Heart left ventricle (tissue), 16 donors: ENCODE measurements around the gene BMP8A. TPM values are rescaled to one million over a fixed set of nuclear protein-coding genes. Genes with fewer than 3 reads are reported as not detected.
"Not testable (repeated sequence)": the region's sequence is repeated elsewhere in the genome, so short reads cannot be mapped to it uniquely, and the experiment has no call there.

Experiments
- ATAC-seq, 4 donors: fragments of 200-7000 bp; cut with Tn5 transposase; one replicate each; pipeline ENCODE4 v1.9.1; 2020 to 2022; ENCODE audit warnings: moderate library complexity in 4 of 4, mild to moderate bottlenecking in 3 of 4, moderate number of reproducible peaks in 1 of 4
- DNase-seq, 5 donors: peaks; one replicate each; pipeline ENCODE4 v3.0.0-alpha.2; 2020
- H3K27ac ChIP-seq, 12 donors: fragments of 200-600 bp; sonication (generic) in 4 of 12; one replicate each; pipeline versions ENCODE4 v1.5.0 to v1.8.0; 2016 to 2022; ENCODE audit warnings: mild to moderate bottlenecking in 2 of 12
- H3K27me3 ChIP-seq, 9 donors: fragments of 200-600 bp; sonication (generic) in 2 of 9; one replicate each; pipeline versions ENCODE4 v1.5.1 to v1.8.0; 2016 to 2022; ENCODE audit warnings: mild to moderate bottlenecking in 3 of 9
- H3K36me3 ChIP-seq, 9 donors: fragments of 200-600 bp; sonication (generic) in 2 of 9; one replicate each; pipeline versions ENCODE4 v1.5.0 to v1.8.0; 2018 to 2022; ENCODE audit warnings: mild to moderate bottlenecking in 2 of 9
- H3K4me1 ChIP-seq, 12 donors: fragments of 200-600 bp; sonication (generic) in 4 of 12; one replicate each; pipeline versions ENCODE4 v1.5.0 to v1.8.0; 2016 to 2022; ENCODE audit warnings: mild to moderate bottlenecking in 3 of 12
- H3K4me3 ChIP-seq, 12 donors: fragments of 200-600 bp; sonication (generic) in 4 of 12; one replicate each; pipeline versions ENCODE4 v1.5.0 to v1.8.0; 2017 to 2022; ENCODE audit warnings: mild to moderate bottlenecking in 9 of 12, moderate library complexity in 4 of 12
- H3K9me3 ChIP-seq, 12 donors: fragments of 200-600 bp; sonication (generic) in 4 of 12; one replicate each; pipeline versions ENCODE4 v1.5.0 to v1.8.0; 2016 to 2022; ENCODE audit warnings: mild to moderate bottlenecking in 1 of 12
- POLR2A ChIP-seq, 2 donors: fragments of 450-650 bp; IDR thresholded peaks; one replicate each; pipeline ENCODE4 v1.6.1; 2017; ENCODE audit warnings: antibody characterized with exemption in 2 of 2, mild to moderate bottlenecking in 2 of 2, moderate library complexity in 2 of 2
- WGBS, 4 donors: extraction: QIAGEN DNeasy Blood & Tissue Kit in 2 of 4; methylation state at CpG; one replicate each; pipeline versions ENCODE4 v1.1.5 to v1.1.7; 2013 to 2018; 5-methylcytosine and 5-hydroxymethylcytosine counted together
- intact Hi-C, 10 donors: fragments of 100-400 bp; cut with DNase I; formaldehyde crosslinking; loops; one replicate each; pipeline versions ENCODE4 v1.11.1 to v1.14.2; 2022
- polyA plus RNA-seq, 2 donors: library from polyadenylated mRNA; stranded (reverse); fragments of 200-250 nt; gene quantifications; one replicate each; pipeline ENCODE4 v1.2.3, GENCODE V29; 2013
- total RNA-seq, 9 donors: library from RNA; depleted of rRNA in 2 of 9; stranded (reverse); fragments of >200 nt in 2 of 9; fragmentation: NEBNext Ultra II Directional in 3 of 9; extraction: Animal tissue kit (Norgen Biotek cat#: 25700) in 3 of 9; gene quantifications; one replicate each; pipeline versions ENCODE4 v1.1.0 to v1.2.4, GENCODE V29; 2016 to 2023
- TF ChIP-seq, protein P1 (sequence below), 12 donors: fragments of 200-600 bp; sonication (generic) in 4 of 12; IDR thresholded peaks; one replicate each; pipeline versions ENCODE4 v1.5.0 to v1.8.0; 2018 to 2022; ENCODE audit warnings: antibody characterized with exemption in 12 of 12, mild to moderate bottlenecking in 5 of 12
- donor health status: ischemic (EF 13 %, LVEDD 7.1; RV severe dilation, severe dysfunction).
- donor health status: healthy with polysubstance abuse.
- donor health status: DM: no; HTN: yes; CAD: no.
- donor health status: DM: no; HTN: no; CAD: no.
- donor health status: ischemic (EF 25% LVEDD 6.9; RV normal size, moderate dysfunction).
- donor health status: ischemic (EF 25% LVEDD 5.7; RV mildly dilated, moderate dysfunction).
- donor health status: healthy.
- donor health status: DM: yes; HTN: yes; CAD: no.
- donor health status: ischemic (EF 35%, LVEDD 5.7; RV mildly dilated, moderate dysfunction).
- donor health status: nonischemic (EF 11% LVEDD 7.7; RV severe dilation, severe dysfunction).
- donor health status: DM: yes; HTN: yes; CAD: no.
- donor health status: PGD.
- donor health status: ischemic (EF 29% LVEDD 5.4; RV normal size, mild dysfunction).
- donor health status: nonischemic (EF 23%, LVEDD 6.1; RV moderate dilation, normal function).

Gene BMP8A
- total and polyA plus RNA-seq, 11 donors: 0.22 to 2.4 (median 0.60) TPM; not detected in 2

DNA sequence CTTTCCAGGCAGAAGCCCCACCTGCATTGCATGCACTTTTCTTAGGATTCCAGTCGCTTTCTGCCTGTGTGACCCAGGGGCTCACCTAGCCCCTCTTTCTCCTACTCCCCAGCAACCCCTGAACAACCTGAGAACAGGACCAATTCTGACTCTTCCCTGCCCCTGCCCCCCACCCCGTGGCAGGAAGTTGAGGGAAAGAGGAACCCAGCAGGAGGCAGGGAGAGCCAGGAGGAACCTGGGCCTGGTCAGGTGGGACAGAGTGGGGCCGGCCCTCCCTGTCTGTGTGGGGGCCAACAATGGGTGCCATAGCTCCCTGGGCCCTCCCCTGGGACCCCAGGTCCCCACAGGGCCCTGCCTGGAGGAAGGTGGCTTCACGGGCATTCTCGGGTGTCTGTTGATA is 6.1 kb downstream of the BMP8A start:
- Histone ChIP-seq H3K4me3 (no peak overlapping the region), H3K9me3 (peaks cover 0 to 6% (median 0%) of the 10 kb centered on the region in 12 donors), H3K36me3 (no peaks in the 10 kb centered on the region), H3K4me1 (peaks cover 0 to 17% (median 6%) of the 10 kb centered on the region in 12 donors), H3K27ac (peak overlapping the region in 3 of 12 donors; percentile 17 to 49 (median 22)), H3K27me3 (peaks cover 0 to 9% (median 5%) of the 10 kb centered on the region in 9 donors)
- ATAC-seq (no peak), DNase-seq (no peak)
- 70 to 86% (median 79%) methylated on average over 2 to 5 of the region's 5 CpGs for WGBS, 4 donors
- intact Hi-C loops: no loop called here
- no peak for TF ChIP-seq POLR2A (IDR thresholded peaks at IDR 0.05)
- TF ChIP-seq, protein P1, sequence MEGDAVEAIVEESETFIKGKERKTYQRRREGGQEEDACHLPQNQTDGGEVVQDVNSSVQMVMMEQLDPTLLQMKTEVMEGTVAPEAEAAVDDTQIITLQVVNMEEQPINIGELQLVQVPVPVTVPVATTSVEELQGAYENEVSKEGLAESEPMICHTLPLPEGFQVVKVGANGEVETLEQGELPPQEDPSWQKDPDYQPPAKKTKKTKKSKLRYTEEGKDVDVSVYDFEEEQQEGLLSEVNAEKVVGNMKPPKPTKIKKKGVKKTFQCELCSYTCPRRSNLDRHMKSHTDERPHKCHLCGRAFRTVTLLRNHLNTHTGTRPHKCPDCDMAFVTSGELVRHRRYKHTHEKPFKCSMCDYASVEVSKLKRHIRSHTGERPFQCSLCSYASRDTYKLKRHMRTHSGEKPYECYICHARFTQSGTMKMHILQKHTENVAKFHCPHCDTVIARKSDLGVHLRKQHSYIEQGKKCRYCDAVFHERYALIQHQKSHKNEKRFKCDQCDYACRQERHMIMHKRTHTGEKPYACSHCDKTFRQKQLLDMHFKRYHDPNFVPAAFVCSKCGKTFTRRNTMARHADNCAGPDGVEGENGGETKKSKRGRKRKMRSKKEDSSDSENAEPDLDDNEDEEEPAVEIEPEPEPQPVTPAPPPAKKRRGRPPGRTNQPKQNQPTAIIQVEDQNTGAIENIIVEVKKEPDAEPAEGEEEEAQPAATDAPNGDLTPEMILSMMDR (IDR thresholded peaks at IDR 0.05): no peak

- H3K27me3 ChIP-seq, H3K4me3 ChIP-seq, H3K36me3 ChIP-seq, intact Hi-C loops, H3K9me3 ChIP-seq: not testable (repeated sequence)
- 47 to 76% (median 71%) methylated on average over 3 to 9 of the region's 9 CpGs for WGBS, 4 donors
- peak in 2 of 4 donors; percentile 31 to 52 for ATAC-seq
- H3K4me1 ChIP-seq: peaks cover 0 to 17% (median 6%) of the 10 kb centered on the region in 12 donors
- peak in 1 of 5 donors; percentile 36 for DNase-seq
- peak overlapping the region in 3 of 12 donors; percentile 17 to 54 (median 22) for H3K27ac ChIP-seq
Observed at GRCh38 chr1:39498096-39498710, 6.8 kb downstream of the BMP8A start.

GRCh38 chr1:39498821-39499220 is 7.4 kb downstream of the BMP8A start:
- H3K4me3 ChIP-seq, DNase-seq, ATAC-seq, H3K9me3 ChIP-seq, H3K27me3 ChIP-seq, intact Hi-C loops, H3K36me3 ChIP-seq: not testable (repeated sequence)
- 87 to 98% (median 93%) methylated on average over 8 to 12 of the region's 15 CpGs for WGBS, 4 donors
- Histone ChIP-seq H3K4me1 (peaks cover 0 to 17% (median 6%) of the 10 kb centered on the region in 12 donors), H3K27ac (peak overlapping the region in 2 of 12 donors; percentile 54 to 55)

GRCh38 chr1:39499668-39500067 is 8.2 kb downstream of the BMP8A start:
- 27 to 29% (median 27%) methylated on average over 5 of the region's 5 CpGs; no CpG with 5 or more reads in 1 of the 4 donors for WGBS, 4 donors
- intact Hi-C loops: no loop called here
- no peak for TF ChIP-seq POLR2A (IDR thresholded peaks at IDR 0.05)
- TF ChIP-seq, protein P1 (IDR thresholded peaks at IDR 0.05): no peak
- peak; percentile 69 to 86 (median 82) for ATAC-seq
- H3K9me3 ChIP-seq: peaks cover 0 to 6% (median 0%) of the 10 kb centered on the region in 12 donors
- H3K4me3 ChIP-seq: no peak overlapping the region
- H3K4me1 ChIP-seq: peaks cover 0 to 17% (median 6%) of the 10 kb centered on the region in 12 donors
- peak overlapping the region in 8 of 12 donors; percentile 6 to 55 (median 31) for H3K27ac ChIP-seq
- H3K27me3 ChIP-seq: no peaks in the 10 kb centered on the region
- no peaks in the 10 kb centered on the region for H3K36me3 ChIP-seq
- peak in 4 of 5 donors; percentile 48 to 73 (median 60) for DNase-seq

DNA sequence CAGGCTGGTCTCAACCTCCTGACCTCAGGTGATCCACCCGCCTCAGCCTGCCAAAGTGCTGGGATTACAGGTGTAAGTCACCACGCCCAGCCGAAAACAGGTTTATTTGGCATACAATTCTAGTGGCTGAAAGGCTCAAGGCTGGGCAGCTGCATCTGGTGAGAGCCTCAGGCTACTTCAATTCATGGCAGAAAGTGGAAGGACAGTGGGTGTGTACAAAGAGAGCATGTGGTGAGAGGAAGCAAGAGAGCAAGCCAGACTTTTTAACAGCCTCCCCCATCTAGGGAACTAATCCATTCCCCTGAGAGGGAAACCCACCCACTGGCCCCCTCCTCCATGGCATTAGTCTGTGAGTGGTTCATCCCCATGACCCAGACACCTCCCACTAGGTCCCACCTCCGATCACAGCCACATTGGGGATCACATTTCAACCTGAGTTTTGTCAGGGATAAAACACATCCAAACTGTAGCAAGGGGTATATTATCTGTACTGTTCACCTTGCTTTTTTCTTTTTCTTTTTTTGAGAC is 9.5 kb downstream of the BMP8A start:
- WGBS, 4 donors: 86 to 97% (median 93%) methylated on average over 4 of the region's 4 CpGs

More for the DNA sequence above, 9.5 kb downstream of the BMP8A start:
- Histone ChIP-seq H3K27ac (no peak overlapping the region), H3K4me3 (no peak overlapping the region), H3K4me1 (peaks cover 0 to 17% (median 6%) of the 10 kb centered on the region in 12 donors), H3K36me3 (no peaks in the 10 kb centered on the region), H3K27me3 (no peaks in the 10 kb centered on the region), H3K9me3 (peaks cover 0 to 6% (median 0%) of the 10 kb centered on the region in 12 donors)
- TF ChIP-seq, protein P1 (IDR thresholded peaks at IDR 0.05): no peak
- no peak for TF ChIP-seq POLR2A (IDR thresholded peaks at IDR 0.05)
- ATAC-seq (no peak), DNase-seq (no peak)
- intact Hi-C loops: no loop called here
